Astrocyte of the hippocampus (primary cell): Measurements from ENCODE around the gene LRRC36.
A peak's percentile ranks its signal among the peaks of the same experiment; 100 is the strongest.
"Not testable (repeated sequence)": the region's sequence is repeated elsewhere in the genome, so short reads cannot be mapped to it uniquely, and the experiment has no call there.

Experiments used
- DNase-seq: peaks from one replicate; pipeline ENCODE4 v3.0.0; 2011; ENCODE audit warnings: low read depth, low spot score

LRRC36 gene

GRCh38 chr16:67342616-67343015 is 16.0 kb downstream of the LRRC36 start:
- DNase-seq = no peak

DNA sequence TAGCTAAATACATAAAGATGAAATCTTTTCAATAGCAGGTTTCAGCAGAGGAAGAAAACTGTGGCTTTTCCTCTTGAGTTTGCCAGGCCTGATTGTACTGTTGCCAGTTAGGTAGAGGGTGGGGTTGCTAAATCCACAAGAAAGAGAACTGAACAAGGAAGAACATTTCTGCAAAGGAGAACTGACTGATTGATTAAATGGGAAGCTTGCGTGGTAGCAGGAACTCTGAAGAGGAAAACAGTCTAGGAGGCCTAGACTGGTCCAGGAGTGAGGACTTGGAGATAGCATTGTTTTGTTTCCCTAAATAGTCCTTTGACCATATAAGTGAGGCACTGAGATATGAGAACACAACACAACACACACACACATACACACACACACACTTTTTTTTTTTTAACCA is 18.8 kb downstream of the LRRC36 start:
- DNase-seq = no peak

GRCh38 chr16:67346341-67346740 is 19.7 kb downstream of the LRRC36 start:
- no peak for DNase-seq

GRCh38 chr16:67349172-67349571 is 22.6 kb downstream of the LRRC36 start:
- DNase-seq = peak; percentile 14

DNA sequence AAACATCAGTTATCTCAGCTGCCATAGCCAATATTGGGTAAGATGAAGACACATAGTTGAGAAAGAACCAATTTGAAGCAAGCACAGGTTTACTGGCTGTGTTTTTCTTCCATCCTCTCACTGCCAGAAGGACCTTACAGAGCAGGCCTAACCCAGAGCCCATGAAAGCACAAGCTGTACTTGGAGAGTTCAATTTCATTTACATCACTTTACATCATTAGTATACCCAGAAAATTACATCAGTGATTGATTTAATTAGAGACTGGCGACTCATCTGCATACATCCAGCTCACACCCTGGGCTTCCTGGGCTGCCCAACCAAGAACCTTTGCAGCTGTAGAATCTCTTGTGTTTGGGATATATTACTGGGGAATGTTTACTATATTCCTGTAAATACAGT is 23.7 kb downstream of the LRRC36 start:
- no peak for DNase-seq

DNA sequence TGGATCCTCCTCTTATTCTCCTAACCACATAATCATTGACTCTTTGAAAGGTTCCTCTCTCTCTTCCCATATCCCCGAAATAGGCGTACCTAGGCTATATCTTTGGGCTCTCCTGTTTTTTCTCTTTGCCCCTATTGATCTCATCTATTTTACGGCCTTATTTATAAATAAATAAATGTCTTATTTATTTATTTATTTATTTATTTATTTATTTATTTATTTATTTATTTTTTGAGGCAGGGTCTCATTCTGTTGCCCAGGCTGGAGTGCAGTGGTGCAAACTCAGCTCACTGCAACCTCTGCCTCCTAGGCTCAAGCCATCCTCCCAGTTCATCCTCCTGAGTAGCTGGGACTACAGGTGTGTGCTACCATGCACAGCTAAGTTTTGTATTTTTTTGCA is 25.8 kb downstream of the LRRC36 start:
- not testable (repeated sequence) for DNase-seq

- no peak for DNase-seq
Measured at GRCh38 chr16:67356396-67356795, 29.8 kb downstream of the LRRC36 start.

- DNase-seq = no peak
Measured at GRCh38 chr16:67357561-67357960, 30.9 kb downstream of the LRRC36 start.

DNA sequence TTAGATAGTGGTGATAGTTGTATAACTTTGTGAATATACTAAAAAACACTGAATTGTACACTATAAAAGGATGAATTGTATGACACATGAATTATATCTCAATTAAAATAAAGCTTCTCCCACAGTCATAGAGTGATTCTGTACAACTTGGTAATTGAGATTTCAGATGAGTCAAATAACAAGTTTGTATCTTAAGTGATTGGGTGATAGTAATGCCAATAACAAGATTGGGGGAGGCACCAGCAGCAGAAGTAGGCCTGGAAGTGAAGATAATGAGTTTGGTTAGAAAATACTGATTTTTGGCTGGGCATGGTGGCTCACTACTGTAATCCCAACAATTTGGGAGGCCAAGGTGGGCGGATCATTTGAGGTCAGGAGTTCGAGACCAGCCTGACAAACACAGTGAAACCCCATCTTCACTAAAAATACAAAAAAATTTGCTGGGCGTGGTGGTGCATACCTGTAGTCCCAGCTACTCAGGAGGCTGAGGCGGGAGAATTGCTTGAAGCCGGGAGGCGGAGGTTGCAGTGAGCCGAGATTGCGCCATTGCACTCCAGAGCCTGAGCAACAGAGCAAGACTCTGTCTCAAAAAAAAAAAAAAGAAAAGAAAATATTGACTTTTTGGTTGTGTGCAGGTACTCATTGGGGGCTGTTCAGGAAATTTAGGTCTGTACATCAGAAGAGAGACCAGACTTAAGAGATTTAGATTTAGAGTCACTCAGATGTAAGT is 33.1 kb downstream of the LRRC36 start:
- not testable (repeated sequence) for DNase-seq

GRCh38 chr16:67361038-67361437 is 34.4 kb downstream of the LRRC36 start:
- no peak for DNase-seq

GRCh38 chr16:67364600-67365235 is 38.1 kb downstream of the LRRC36 start:
- no peak for DNase-seq

DNA sequence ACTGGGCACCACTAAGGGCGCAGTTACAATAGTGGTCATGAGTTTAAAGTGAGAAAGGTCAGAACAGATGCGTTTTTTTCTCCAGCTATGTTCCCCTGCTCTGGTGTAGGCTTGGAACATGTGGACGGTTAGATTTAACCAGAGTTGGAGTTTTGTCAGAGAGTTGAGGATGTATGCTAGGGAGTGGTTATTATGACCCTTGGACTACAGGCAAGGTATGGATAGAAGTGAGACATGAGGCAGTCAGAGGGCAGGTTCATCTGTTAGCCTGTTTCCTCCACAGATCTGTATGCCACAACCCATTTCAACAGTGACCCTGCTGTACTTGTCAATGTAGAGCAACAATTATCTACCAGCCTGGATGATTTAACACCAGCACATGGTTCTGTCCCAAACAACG is 44.0 kb downstream of the LRRC36 start:
- no peak for DNase-seq

DNA sequence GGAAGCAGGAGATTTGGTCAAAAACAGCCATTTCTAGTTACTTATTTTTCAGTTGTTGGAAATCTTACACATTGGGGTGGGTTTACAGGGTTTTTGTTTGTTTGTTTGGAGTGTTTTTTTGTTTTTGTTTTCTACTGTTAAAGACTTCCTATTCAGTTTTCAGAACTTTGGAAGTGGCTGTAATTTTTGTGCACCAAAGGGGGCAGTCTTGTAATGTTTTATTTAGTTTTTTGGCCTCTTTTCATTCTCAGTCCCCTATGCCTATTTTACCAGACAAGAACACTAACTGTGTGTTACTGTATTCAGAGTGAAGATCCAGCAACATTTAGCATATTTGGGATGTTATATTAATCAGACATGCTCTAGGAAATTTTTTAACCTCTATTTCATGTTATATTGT is 46.0 kb downstream of the LRRC36 start:
- DNase-seq = no peak

- not testable (repeated sequence) for DNase-seq
Measured at GRCh38 chr16:67376012-67376411, 49.4 kb downstream of the LRRC36 start.

- no peak for DNase-seq
Measured at GRCh38 chr16:67378642-67379041, 52.0 kb downstream of the LRRC36 start.

- DNase-seq = no peak
Measured at GRCh38 chr16:67383284-67383683, 56.7 kb downstream of the LRRC36 start.

DNA sequence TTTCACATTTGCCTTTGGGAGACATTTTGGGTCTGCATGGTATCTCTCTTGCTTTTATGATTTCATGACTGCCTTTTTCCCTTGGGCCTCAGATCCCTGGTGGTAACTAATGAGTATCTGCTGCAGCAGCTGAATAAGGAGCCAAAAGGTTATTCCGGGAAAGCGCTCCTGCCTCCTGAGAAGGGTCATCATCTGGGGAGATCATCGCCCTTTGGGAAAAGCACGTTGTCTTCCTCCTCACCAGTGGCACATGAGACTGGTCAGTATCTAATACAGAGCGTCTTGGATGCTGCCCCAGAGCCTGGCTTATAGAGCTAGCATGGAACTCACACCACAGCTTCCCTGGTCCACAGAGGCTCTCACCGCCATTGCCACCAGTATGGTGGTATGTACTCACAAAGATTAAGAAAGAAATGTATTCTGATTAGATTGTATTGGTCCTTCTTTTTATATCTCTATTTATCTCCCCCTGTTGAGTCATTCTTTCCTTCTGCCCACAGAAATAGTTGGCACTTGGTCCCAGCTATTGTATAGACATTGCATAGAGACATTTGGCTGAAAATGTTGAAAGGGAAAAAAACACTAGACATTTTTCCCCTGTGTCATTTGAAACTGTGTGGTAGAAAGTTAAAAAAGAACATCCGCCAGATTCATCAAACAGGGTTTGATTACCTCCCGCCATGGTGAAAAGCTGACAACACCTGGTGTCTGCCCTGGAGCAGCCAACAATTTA is 58.3 kb downstream of the LRRC36 start:
- DNase-seq = peak; percentile 33

- DNase-seq = no peak
Measured at GRCh38 chr16:67386861-67387455, 60.3 kb downstream of the LRRC36 start.

GRCh38 chr16:67387479-67388079 is 61.0 kb downstream of the LRRC36 start:
- DNase-seq = no peak

- no peak for DNase-seq
Measured at GRCh38 chr16:67388191-67388590, 61.6 kb downstream of the LRRC36 start.

DNA sequence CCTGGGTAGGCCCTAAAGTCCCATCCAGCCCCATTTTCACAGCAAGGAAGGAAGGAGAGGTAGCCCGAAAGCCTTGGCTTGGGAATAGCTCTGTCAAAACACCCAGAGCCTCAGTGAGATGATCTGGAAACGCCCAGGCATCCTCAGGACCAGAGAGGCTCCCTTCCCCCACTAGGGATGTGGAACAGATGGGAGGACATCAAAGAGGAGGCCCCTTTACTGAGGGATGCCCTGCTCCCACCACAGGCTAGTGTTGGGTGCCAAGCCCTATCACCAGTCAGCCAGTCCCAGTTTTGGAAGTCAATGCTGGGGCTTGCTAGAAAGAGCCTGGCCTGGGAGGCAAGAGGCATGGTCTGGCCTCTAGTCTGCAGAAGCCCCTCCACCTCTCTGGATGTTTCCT is 62.0 kb downstream of the LRRC36 start:
- no peak for DNase-seq
